Gastrocnemius medialis (tissue), 4 donors: Measurements from ENCODE around the gene TNK1. TPM values are rescaled to one million over a fixed set of nuclear protein-coding genes. Genes with fewer than 3 reads are reported as not detected.

Experiments
- ATAC-seq, 2 donors: fragments of 150-250 bp; one replicate each; pipeline ENCODE4 v1.9.1; 2016
- DNase-seq, 2 donors: peaks; one replicate each; pipeline ENCODE4 v3.0.0-alpha.2; 2019
- H3K27ac ChIP-seq, 4 donors: fragments of 200-600 bp; sonication (generic); 1 replicate in 1 of 4; 2 replicates in 3 of 4; pipeline ENCODE4 v1.5.1; 2016 to 2018; ENCODE audit warnings: mild to moderate bottlenecking in 2 of 4, moderate library complexity in 1 of 4
- H3K27me3 ChIP-seq, 3 donors: fragments of 200-600 bp; sonication (generic) in 2 of 3; 1 replicate in 1 of 3; 2 replicates in 2 of 3; pipeline versions ENCODE4 v1.5.1 to v1.6.0; 2016 to 2019; ENCODE audit warnings: mild to moderate bottlenecking in 1 of 3, moderate library complexity in 1 of 3
- H3K36me3 ChIP-seq, 2 donors: fragments of 200-600 bp; sonication (generic) in 1 of 2; one replicate each; pipeline ENCODE4 v1.5.1; 2017 to 2018
- H3K4me1 ChIP-seq, 2 donors: fragments of 200-600 bp; sonication (generic) in 1 of 2; one replicate each; pipeline ENCODE4 v1.5.1; 2016 to 2017; ENCODE audit warnings: mild to moderate bottlenecking in 2 of 2
- H3K4me3 ChIP-seq, 4 donors: fragments of 200-600 bp; sonication (generic) in 3 of 4; 1 replicate in 1 of 4; 2 replicates in 3 of 4; pipeline ENCODE4 v1.5.1; 2016 to 2019; ENCODE audit warnings: mild to moderate bottlenecking in 2 of 4
- H3K9me3 ChIP-seq, 3 donors: fragments of 200-600 bp; sonication (generic) in 2 of 3; 1 replicate in 1 of 3; 2 replicates in 2 of 3; pipeline ENCODE4 v1.5.1; 2016 to 2019
- CTCF ChIP-seq, 5 experiments: fragments of 450-650 bp in 3 of 5; fragments of 200-600 bp in 2 of 5; sonication (generic) in 2 of 5; IDR thresholded peaks in 4 of 5; conservative IDR thresholded peaks in 1 of 5; 1 replicate in 4 of 5; 2 replicates in 1 of 5; pipeline ENCODE4 v1.5.1; 2016 to 2019; ENCODE audit warnings: antibody characterized with exemption in 5 of 5, mild to moderate bottlenecking in 3 of 5, moderate library complexity in 3 of 5
- POLR2A ChIP-seq, 2 donors: fragments of 450-650 bp; IDR thresholded peaks; one replicate each; pipeline ENCODE4 v1.6.1; 2017; ENCODE audit warnings: antibody characterized with exemption in 2 of 2, mild to moderate bottlenecking in 2 of 2, moderate library complexity in 2 of 2
- in situ Hi-C, 4 donors: fragments of 200-750 bp; cut with MboI; loops; one replicate each; pipeline versions ENCODE4 v1.15.0 to v1.8.0; 2017; ENCODE audit warnings: low sequenced_read_pairs in 4 of 4
- intact Hi-C: fragments of 100-400 bp; cut with DNase I; formaldehyde crosslinking; loops from one replicate; pipeline ENCODE4 v1.15.1; 2023; ENCODE audit warnings: low total_unique reads
- total RNA-seq, 4 donors: library from RNA; depleted of rRNA; stranded (reverse); fragments of >200 nt; gene quantifications; one replicate each; pipeline versions ENCODE4 v1.1.0 to v1.2.3, GENCODE V29; 2016

Gene TNK1
- total RNA-seq, 4 donors from 2014 or later, result 0.13 to 2.2 TPM; not detected in 2

DNA sequence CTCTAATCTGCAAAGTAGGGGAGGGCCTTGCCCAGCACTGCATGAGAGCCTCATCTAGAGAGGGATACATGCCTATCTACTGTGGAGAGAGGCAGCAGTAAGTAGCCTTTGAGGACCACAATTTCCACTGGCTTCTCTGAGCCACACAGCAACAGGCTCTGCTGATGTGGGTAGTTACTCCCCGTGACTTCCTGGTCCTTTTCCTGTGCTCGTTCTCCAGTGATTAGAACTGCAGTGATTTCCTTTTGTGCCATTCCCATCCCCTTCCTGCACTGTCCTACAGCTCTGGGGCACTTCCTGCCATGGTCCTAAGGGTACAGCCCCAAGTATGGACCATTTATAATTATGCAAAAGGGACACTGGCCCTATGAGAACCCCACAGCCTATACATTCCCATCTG is 10.4 kb downstream of the TNK1 start:
- Histone ChIP-seq H3K4me3 (no peak overlapping the region), H3K4me1 (peaks cover 9 to 10% of the 10 kb centered on the region in 2 donors), H3K36me3 (peaks cover 0 to 22% of the 10 kb centered on the region in 2 donors), H3K9me3 (no peaks in the 10 kb centered on the region), H3K27ac (peak overlapping the region in 1 of 4 donors; percentile 11), H3K27me3 (no peaks in the 10 kb centered on the region)
- intact Hi-C loops, result no loop called here
- in situ Hi-C loops, result no loop called here
- no peak for TF ChIP-seq CTCF (IDR thresholded peaks at IDR 0.05 in 4 of 5, conservative IDR thresholded peaks at IDR 0.05 in 1 of 5)
- no peak for TF ChIP-seq POLR2A (IDR thresholded peaks at IDR 0.05)
- DNase-seq, result no peak
- ATAC-seq, result no peak

DNA sequence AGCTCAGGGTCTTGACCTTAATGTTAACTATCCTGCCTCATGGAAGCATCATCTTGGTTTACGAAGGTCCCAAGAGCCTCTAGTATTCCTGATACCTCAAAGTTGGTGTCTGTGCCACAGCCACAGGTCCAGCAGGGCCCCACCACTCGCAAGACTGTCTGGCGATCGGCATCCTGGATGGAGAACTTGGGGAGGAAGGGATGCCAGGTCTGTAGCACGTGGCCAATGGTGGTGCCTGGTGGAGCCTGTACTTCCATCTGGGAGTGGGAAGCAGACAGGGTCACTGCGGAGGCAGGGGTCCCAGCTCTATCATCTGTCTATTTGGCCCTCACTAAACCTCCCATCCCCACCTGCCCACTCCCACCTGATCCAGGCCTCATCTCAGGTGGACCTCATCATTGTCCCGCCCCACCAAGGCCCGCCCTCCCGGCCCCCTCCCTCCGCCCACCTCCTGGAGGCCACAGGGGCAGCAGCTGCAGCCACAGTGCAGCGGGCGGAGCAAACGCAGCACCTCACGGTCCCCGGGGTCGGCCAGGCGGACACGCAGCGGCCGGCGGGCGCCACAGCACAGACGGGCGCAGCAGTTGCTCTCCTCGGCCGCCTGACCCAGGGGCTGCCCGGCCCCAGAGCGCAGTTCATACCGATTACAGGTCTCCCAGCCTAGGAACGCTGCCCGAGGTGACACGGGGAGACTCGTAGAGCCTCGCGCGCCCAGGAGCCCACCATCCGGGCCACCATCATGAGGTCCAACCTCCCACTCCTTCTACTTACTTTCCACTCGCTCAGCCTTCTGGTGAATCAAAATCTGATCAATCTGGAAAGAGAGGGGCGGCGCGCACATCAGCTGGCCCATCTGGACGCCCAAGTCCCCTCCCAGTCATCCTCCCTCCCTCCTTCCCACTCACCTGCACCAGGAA is 12.1 kb downstream of the TNK1 start:
- DNase-seq (peak in 1 of 2 donors; percentile 9), ATAC-seq (no peak)
- TF ChIP-seq CTCF (IDR thresholded peaks at IDR 0.05 in 4 of 5, conservative IDR thresholded peaks at IDR 0.05 in 1 of 5) (no peak), POLR2A (IDR thresholded peaks at IDR 0.05) (no peak)
- in situ Hi-C loops, result no loop called here
- peaks cover 9 to 10% of the 10 kb centered on the region in 2 donors for H3K4me1 ChIP-seq
- no peaks in the 10 kb centered on the region for H3K9me3 ChIP-seq
- H3K27ac ChIP-seq, result peak overlapping the region in 3 of 4 donors; percentile 87 to 97 (median 94)
- no peaks in the 10 kb centered on the region for H3K27me3 ChIP-seq
- peak overlapping the region in 3 of 4 donors; percentile 73 to 97 (median 93) for H3K4me3 ChIP-seq
- H3K36me3 ChIP-seq, result peaks cover 0 to 22% of the 10 kb centered on the region in 2 donors
- intact Hi-C loops, result no loop called here

- peaks cover 0 to 22% of the 10 kb centered on the region in 2 donors for H3K36me3 ChIP-seq
- in situ Hi-C loops, result no loop called here
- DNase-seq, result peak in 1 of 2 donors; percentile 15
Measured at GRCh38 chr17:7393613-7394451, 12.9 kb downstream of the TNK1 start.

More at GRCh38 chr17:7393613-7394451, 12.9 kb downstream of the TNK1 start:
- Histone ChIP-seq H3K27ac (peak overlapping the region; percentile 83 to 97 (median 90)), H3K9me3 (no peaks in the 10 kb centered on the region), H3K4me3 (peak overlapping the region; percentile 73 to 97 (median 88)), H3K27me3 (no peaks in the 10 kb centered on the region), H3K4me1 (peaks cover 9 to 10% of the 10 kb centered on the region in 2 donors)
- peak; percentile 16 to 24 for ATAC-seq
- TF ChIP-seq CTCF (IDR thresholded peaks at IDR 0.05 in 4 of 5, conservative IDR thresholded peaks at IDR 0.05 in 1 of 5), result no peak
- intact Hi-C loops, result loop anchor here (1.0 kb wide), 4 partner anchors 9 to 90 kb away; partner anchors contain the start of genes POLR2A and TMEM102
